Panc1 (cell line): ENCODE measurements around the gene WRAP73.

Experiments used
- CTCF ChIP-seq: fragments of 450-650 bp; IDR thresholded peaks from 2 replicates; pipeline ENCODE4 v1.5.1; 2017; ENCODE audit warnings: mild to moderate bottlenecking
- POLR2AphosphoS5 ChIP-seq: IDR thresholded peaks from 2 replicates; pipeline ENCODE4 v1.6.1; 2012; ENCODE audit warnings: mild to moderate bottlenecking, low read depth, low read length, moderate library complexity
- TCF7L2 ChIP-seq: IDR thresholded peaks from 2 replicates; pipeline ENCODE4 v1.6.1; 2011; ENCODE audit warnings: mild to moderate bottlenecking, low read depth, low read length, inconsistent platforms

- no peak for TF ChIP-seq CTCF
- no peak for TF ChIP-seq POLR2AphosphoS5
- TF ChIP-seq TCF7L2, result no peak
Measured at GRCh38 chr1:3604468-3604974, 45.4 kb downstream of the WRAP73 start.
